Osteocyte (in vitro differentiated cells): Measurements from ENCODE around the gene USP7. TPM values are rescaled to one million over a fixed set of nuclear protein-coding genes. Genes with fewer than 3 reads are reported as not detected.
A peak's percentile ranks its signal among the peaks of the same experiment; 100 is the strongest.

Experiments used
- DNase-seq: peaks from one replicate; pipeline ENCODE4 v3.0.0; 2021; ENCODE audit warnings: mixed read lengths; ENCODE audit not compliant: unreplicated experiment; ENCODE audit errors: extremely low spot score
- H3K27ac Mint-ChIP-seq: one replicate; pipeline ENCODE4 v1.8.0; 2021; ENCODE audit warnings: mild to moderate bottlenecking, mixed read lengths; ENCODE audit not compliant: unreplicated experiment
- H3K27me3 Mint-ChIP-seq: one replicate; pipeline ENCODE4 v1.8.0; 2021; ENCODE audit warnings: mixed read lengths; ENCODE audit not compliant: unreplicated experiment
- H3K36me3 Mint-ChIP-seq: one replicate; pipeline ENCODE4 v1.8.0; 2021; ENCODE audit warnings: mixed read lengths; ENCODE audit not compliant: unreplicated experiment
- H3K4me1 Mint-ChIP-seq: one replicate; pipeline ENCODE4 v1.8.0; 2021; ENCODE audit warnings: mixed read lengths; ENCODE audit not compliant: unreplicated experiment
- H3K4me3 Mint-ChIP-seq: one replicate; pipeline ENCODE4 v1.8.0; 2021; ENCODE audit warnings: mild to moderate bottlenecking, moderate library complexity, mixed read lengths; ENCODE audit not compliant: unreplicated experiment
- H3K9me3 Mint-ChIP-seq: one replicate; pipeline ENCODE4 v1.8.0; 2021; ENCODE audit warnings: mixed read lengths; ENCODE audit not compliant: unreplicated experiment
- total RNA-seq: library from RNA; stranded (reverse); gene quantifications from 2 replicates; pipeline ENCODE4 v1.2.1, GENCODE V29; 2021
- TF ChIP-seq, protein P1 (sequence below): fragments of 200-600 bp; sonication (generic); IDR thresholded peaks from 2 replicates; pipeline ENCODE4 v1.5.0; 2021; ENCODE audit warnings: antibody characterized with exemption, mild to moderate bottlenecking, moderate library complexity

The USP7 gene
- total RNA-seq, 1 donor from 2014 or later: 88.2 TPM

DNA sequence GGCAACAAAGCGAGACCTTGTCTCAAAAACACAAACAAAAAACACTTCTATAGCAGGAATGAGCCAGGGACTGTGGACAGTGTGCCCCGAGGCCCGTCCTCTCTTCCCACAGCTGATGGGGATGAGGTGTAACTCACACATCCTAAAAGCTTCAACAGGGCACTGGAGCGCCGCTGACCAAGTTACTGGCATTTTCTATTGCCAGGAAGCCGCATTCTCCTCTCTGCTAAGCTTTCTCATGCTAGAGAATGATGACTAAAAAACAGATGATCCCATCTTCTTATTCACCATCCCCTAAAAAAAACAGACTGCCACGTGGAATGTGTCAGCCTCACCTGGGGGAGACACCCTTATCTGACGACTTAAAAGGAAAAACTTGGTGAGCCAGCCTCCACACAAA is 111.2 kb downstream of the USP7 start:
- Mint-ChIP-seq H3K36me3 (peaks cover 27% of the 10 kb centered on the region), H3K4me1 (peaks cover 14% of the 10 kb centered on the region), H3K4me3 (no peak overlapping the region), H3K27ac (peak overlapping the region; percentile 4), H3K27me3 (no peaks in the 10 kb centered on the region), H3K9me3 (no peaks in the 10 kb centered on the region)
- TF ChIP-seq, protein P1, sequence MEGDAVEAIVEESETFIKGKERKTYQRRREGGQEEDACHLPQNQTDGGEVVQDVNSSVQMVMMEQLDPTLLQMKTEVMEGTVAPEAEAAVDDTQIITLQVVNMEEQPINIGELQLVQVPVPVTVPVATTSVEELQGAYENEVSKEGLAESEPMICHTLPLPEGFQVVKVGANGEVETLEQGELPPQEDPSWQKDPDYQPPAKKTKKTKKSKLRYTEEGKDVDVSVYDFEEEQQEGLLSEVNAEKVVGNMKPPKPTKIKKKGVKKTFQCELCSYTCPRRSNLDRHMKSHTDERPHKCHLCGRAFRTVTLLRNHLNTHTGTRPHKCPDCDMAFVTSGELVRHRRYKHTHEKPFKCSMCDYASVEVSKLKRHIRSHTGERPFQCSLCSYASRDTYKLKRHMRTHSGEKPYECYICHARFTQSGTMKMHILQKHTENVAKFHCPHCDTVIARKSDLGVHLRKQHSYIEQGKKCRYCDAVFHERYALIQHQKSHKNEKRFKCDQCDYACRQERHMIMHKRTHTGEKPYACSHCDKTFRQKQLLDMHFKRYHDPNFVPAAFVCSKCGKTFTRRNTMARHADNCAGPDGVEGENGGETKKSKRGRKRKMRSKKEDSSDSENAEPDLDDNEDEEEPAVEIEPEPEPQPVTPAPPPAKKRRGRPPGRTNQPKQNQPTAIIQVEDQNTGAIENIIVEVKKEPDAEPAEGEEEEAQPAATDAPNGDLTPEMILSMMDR: no peak
- DNase-seq: no peak

DNA sequence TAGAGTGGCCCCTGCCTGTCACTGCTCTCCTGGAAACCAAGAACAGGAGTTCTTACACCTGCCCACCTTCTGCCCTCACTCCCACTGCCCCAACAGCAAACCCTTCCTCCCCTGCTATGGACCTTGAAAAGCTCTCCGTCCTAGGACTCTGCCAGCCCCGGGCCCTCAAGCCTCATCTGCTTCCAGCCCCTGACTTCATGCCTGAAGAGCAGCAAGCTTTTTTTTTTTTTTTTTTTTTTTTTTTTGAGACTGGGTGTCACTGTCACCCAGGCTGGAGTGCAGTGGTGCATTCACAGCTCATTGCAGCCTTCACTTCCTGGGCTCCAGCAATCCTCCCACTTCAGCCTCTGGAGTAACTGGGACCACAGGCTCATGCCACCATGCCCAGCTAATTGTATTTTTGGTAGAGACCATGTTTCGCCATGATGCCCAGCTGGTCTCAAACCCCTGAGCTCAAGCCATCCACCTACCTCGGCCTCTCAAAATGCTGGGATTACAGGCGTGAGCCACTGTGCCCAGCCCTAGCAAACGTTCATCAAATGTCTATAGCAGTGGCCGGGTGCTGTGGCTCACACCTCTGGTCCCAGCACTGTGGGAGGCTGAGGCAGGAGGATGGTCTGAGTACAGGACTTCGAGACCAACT is 111.8 kb downstream of the USP7 start:
- H3K27ac Mint-ChIP-seq: peak overlapping the region; percentile 60
- no peaks in the 10 kb centered on the region for H3K9me3 Mint-ChIP-seq
- no peak overlapping the region for H3K4me3 Mint-ChIP-seq
- DNase-seq: no peak
- H3K4me1 Mint-ChIP-seq: peaks cover 14% of the 10 kb centered on the region
- peaks cover 27% of the 10 kb centered on the region for H3K36me3 Mint-ChIP-seq
- TF ChIP-seq, protein P1: no peak
- H3K27me3 Mint-ChIP-seq: no peaks in the 10 kb centered on the region

DNA sequence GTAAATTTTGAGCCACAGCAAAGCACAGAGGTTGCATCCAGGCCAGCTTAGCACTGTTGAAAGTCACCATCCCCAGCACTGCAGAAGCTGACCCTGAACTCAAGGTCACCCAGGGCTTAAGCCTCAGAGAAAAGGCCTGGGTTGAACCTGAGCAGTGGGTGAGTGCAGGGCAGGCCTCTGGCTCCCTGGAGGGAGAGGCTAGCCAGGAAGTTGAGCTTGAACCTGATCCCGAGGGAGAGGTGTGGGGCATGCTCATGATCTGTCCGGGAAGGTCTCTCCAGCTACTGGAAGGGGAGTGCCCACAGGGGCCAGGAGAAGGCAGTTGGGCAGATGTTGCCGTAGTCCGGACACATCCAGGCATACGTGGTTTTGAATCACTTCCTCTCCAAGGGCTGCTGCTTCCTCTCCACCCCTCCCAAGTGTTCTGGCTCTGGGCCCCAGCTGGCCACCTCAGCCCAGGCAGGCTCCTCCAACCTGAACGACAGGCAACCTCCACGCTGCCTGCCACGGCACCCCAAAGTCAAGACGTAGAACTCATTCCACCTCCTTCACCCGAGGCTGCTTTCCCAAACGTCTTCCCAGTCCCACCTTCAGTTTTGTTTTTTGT is 113.3 kb downstream of the USP7 start:
- peak overlapping the region; percentile 52 for H3K27ac Mint-ChIP-seq
- peaks cover 14% of the 10 kb centered on the region for H3K4me1 Mint-ChIP-seq
- H3K9me3 Mint-ChIP-seq: no peaks in the 10 kb centered on the region
- TF ChIP-seq, protein P1: no peak
- peaks cover 19% of the 10 kb centered on the region for H3K36me3 Mint-ChIP-seq
- H3K4me3 Mint-ChIP-seq: no peak overlapping the region
- no peak for DNase-seq
- H3K27me3 Mint-ChIP-seq: no peaks in the 10 kb centered on the region

DNA sequence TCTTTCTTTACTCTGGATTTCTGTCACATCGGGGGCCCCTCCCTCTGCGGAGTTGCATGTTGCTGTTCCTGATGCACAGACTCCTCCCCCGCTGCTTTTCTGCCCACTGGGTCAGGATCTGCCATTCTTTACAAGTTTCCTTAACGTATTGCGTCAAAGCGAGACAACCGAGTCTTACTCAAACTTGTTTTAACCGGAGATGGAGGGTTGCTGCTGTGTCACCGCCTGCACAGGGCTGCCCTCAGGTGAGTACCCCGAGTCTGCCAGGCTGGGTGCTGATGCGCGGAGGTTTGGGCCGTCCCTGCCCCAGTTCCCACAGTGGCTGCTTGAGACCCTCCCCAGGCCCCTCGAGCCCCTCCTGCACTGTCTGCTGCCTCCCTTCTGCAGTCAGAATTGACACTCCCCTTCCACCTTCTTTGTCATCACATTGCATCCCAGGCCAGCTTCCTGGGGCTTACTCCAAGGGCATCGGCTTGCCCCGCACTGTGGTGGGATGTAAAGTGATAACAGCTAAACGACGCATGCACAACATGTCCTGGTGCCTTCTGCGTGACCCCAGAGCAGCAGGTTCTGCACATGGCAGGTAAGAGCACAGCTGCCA is 114.2 kb downstream of the USP7 start:
- H3K9me3 Mint-ChIP-seq: no peaks in the 10 kb centered on the region
- TF ChIP-seq, protein P1: no peak
- DNase-seq: no peak
- peaks cover 14% of the 10 kb centered on the region for H3K4me1 Mint-ChIP-seq
- H3K4me3 Mint-ChIP-seq: no peak overlapping the region
- peak overlapping the region; percentile 23 for H3K27ac Mint-ChIP-seq
- peaks cover 13% of the 10 kb centered on the region for H3K36me3 Mint-ChIP-seq
- no peaks in the 10 kb centered on the region for H3K27me3 Mint-ChIP-seq

DNA sequence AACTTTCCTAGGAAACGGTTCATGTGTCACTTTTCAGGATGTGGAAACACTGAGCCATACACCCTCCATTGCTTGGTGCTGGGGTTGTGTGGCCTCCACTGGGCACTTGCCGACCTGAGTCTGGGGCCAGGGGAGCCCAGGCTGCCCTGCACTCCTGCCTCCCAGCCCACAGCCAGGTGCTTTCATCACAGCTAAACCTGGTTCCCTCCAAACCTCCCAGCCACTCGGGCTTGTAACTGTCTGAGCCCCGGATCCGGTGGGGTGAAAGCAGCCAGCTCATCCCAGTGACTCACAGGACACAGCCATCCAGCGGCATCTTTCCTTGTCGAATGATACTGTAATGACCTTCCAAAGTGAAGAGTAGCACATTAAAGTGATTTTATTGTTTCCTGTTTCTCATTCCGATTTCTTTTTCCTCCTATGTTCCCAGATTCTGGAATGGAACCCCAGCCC is 114.7 kb downstream of the USP7 start:
- Mint-ChIP-seq H3K4me3 (no peak overlapping the region), H3K4me1 (peaks cover 14% of the 10 kb centered on the region), H3K27me3 (no peaks in the 10 kb centered on the region), H3K36me3 (peaks cover 14% of the 10 kb centered on the region), H3K27ac (peak overlapping the region; percentile 4), H3K9me3 (no peaks in the 10 kb centered on the region)
- DNase-seq: peak; percentile 80
- TF ChIP-seq, protein P1: no peak
